ENCODE data around the gene MTA2. TPM values are rescaled to one million over a fixed set of nuclear protein-coding genes. Genes with fewer than 3 reads are reported as not detected.
"Not testable (repeated sequence)": the region's sequence is repeated elsewhere in the genome, so short reads cannot be mapped to it uniquely, and the experiment has no call there.

MTA2 gene
- total RNA-seq, 1 donor from 2014 or later, result 79.2 TPM

DNA sequence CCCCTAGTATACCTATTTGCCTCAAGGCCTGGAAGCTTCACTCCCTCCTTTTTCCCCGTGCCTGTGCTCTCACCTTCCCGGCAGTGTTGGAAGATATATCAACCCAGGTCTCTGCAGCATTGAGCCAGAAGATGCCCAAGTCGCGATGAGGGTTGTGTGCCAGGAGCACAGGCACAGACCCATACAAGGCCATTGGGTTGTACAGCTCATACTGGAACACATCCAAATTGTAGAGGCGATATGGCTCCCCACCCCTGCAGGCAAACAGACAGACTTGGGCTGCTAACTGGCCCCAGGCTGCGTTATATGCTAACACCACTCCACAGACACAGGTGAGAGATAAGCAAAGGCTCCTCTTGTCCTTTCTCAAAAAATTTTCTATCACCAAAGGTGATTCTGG, 30.8 kb upstream of the MTA2 start:
- TF ChIP-seq, protein P1, sequence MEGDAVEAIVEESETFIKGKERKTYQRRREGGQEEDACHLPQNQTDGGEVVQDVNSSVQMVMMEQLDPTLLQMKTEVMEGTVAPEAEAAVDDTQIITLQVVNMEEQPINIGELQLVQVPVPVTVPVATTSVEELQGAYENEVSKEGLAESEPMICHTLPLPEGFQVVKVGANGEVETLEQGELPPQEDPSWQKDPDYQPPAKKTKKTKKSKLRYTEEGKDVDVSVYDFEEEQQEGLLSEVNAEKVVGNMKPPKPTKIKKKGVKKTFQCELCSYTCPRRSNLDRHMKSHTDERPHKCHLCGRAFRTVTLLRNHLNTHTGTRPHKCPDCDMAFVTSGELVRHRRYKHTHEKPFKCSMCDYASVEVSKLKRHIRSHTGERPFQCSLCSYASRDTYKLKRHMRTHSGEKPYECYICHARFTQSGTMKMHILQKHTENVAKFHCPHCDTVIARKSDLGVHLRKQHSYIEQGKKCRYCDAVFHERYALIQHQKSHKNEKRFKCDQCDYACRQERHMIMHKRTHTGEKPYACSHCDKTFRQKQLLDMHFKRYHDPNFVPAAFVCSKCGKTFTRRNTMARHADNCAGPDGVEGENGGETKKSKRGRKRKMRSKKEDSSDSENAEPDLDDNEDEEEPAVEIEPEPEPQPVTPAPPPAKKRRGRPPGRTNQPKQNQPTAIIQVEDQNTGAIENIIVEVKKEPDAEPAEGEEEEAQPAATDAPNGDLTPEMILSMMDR (IDR thresholded peaks at IDR 0.05), result no peak
- DNase-seq (ENCODE audit: low spot score in 2 of 2), result no peak
- peaks cover 90 to 97% of the 10 kb centered on the region in 2 donors for H3K36me3 ChIP-seq
- H3K27ac ChIP-seq, result no peak overlapping the region
- H3K9me3 ChIP-seq, result no peaks in the 10 kb centered on the region
- no peaks in the 10 kb centered on the region for H3K4me1 ChIP-seq
- H3K4me3 ChIP-seq, result no peak overlapping the region
- H3K27me3 ChIP-seq, result no peaks in the 10 kb centered on the region
- intact Hi-C loops (cut with DNase I), result no loop called here

DNA sequence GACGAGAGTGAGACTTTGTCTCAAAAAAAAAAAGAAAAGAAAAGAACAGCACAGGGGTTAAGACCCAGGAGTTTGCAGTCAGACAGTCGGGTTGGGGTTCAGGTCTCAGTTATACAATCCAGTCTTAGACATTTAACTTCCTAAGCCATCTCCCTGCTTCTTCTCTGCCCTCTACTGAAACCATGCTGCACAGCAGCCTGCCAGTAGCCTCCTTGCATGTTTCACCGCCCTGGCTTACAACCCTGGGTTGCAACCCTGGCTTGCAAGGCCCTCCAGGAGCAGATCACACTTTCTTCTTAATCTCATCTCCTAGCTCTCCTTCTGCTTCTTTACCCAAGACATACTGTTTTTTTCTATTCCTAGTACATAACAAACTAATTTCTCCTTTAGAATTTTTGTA, 26.0 kb upstream of the MTA2 start:
- DNase-seq (ENCODE audit: low spot score in 2 of 2), result no peak
- H3K36me3 ChIP-seq, result peaks cover 69 to 79% of the 10 kb centered on the region in 2 donors
- no peak overlapping the region for H3K27ac ChIP-seq
- no peaks in the 10 kb centered on the region for H3K9me3 ChIP-seq
- intact Hi-C loops (cut with DNase I), result no loop called here
- H3K4me3 ChIP-seq, result no peak overlapping the region
- TF ChIP-seq, protein P1 (IDR thresholded peaks at IDR 0.05), result no peak
- H3K27me3 ChIP-seq, result no peaks in the 10 kb centered on the region
- no peaks in the 10 kb centered on the region for H3K4me1 ChIP-seq

DNA sequence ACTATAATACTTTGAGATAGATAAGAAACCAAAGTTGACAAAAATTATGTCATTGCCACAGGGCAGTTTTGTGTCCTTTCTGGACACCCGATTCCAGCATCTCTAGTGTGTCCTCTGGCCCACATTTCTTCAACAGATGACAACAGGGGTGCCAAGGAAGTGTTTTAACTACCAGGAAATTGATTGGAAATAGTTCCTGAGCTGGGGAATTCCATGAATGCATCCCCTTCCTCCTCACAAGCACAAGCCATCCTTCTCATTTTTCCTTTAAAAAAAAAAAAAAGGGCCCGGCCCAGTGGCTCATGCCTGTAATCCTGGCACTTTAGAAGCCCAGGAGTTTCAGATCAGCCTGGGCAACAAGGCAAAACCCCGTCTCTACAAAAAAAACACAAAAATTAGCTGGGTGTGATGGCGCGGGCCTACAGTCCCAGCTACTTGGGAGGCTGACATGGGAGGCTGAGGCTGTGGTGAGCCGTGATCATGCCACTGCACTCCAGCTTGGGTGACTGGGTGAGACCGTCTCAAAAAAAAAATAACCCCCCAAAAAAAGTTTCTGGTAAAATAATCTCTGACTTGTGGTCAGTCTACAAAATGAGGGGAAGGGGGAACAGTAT, 20.9 kb upstream of the MTA2 start:
- Histone ChIP-seq H3K27ac (peak overlapping the region; percentile 67 to 92), H3K4me3 (peak overlapping the region; percentile 69 to 93), H3K9me3 (no peaks in the 10 kb centered on the region), H3K27me3 (no peaks in the 10 kb centered on the region), H3K36me3 (peaks cover 24 to 32% of the 10 kb centered on the region in 2 donors), H3K4me1 (peaks cover 4 to 10% of the 10 kb centered on the region in 2 donors)
- intact Hi-C loops (cut with DNase I), result loop anchor here (1.0 to 2.0 kb wide), 2 partner anchors 24 to 30 kb away; partner anchors contain the start of gene GANAB
- DNase-seq (ENCODE audit: low spot score in 2 of 2), result no peak
- TF ChIP-seq, protein P1 (IDR thresholded peaks at IDR 0.05), result no peak

DNA sequence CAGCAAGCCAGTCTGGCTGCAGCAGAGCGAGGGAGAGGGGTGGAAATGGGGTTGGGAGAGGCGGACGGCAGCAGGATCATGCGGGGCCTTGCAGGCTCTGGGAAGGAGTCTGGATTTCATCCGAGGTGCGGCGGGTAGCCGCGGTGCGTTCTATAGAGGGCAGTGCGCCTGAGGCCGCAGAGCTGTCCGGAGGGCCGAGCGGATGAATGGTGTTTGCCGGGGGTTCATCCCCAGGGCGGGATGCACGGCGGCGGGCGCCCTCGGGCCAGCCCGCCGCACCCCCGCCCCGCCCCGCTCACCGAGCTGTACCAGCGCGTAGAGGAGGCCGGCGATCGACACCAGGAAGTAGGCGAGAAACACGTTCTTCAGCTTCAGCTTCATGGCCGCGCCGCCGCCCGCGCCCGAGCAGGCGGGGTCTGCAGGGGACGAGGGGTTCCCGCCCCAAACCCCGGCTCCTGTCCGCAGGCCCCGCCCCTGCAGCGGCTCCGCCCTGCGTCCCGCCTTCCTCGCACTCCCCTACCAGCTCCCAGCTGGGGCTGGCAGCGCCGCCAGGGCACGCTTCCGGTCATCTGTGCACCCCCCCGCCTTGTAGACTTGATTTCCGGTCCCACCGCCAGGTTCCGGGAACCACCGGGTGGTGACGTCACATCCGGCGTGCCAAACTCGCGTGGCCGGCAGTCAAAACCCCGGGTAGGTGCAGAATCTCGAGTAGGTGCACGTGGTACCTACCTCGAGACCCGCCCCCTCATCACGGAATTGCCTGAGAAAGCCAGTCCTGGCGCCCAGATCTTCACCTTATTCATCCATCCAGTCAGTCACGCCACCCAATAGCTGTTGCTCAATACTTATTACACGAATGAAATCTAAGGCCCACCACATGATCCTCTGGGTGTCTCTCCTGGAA, 20.2 kb upstream of the MTA2 start, which contains the start of gene B3GAT3:
B3GAT3 (minus strand) TSS at position 420 of the 904 bp plus-strand sequence; CDS start at position 381, 39 bp downstream.
- intact Hi-C loops (cut with DNase I), result loop anchor here (1.0 to 2.0 kb wide), 5 partner anchors 9 to 105 kb away; partner anchors contain the start of genes GANAB, HNRNPUL2 and ROM1

DNA sequence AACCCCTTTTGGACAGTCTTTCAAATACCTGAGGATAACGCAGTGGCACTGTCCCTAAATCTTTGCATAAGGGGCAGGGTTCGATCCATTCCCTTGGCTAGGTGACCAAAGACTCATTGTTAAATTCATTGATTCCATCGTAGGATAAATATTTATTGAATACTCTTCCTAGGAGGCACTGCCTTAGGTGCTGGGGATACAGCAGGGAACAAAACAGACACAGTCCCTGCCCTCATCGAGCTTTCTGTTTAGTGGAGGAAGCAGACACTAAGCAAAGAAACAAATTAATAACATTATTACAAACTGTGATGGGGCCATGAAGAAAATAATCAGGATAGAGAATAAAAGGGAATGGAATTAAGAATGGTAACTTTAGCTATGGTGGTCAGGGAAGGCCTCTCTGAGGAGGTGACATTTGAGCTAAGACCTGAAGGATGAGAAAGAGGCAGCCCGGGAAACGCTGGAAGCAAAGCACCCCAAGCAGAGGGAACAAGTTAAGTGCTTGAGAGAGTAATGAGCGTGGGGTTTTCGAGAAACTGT, 19.4 kb upstream of the MTA2 start:
- peaks cover 4 to 10% of the 10 kb centered on the region in 2 donors for H3K4me1 ChIP-seq
- intact Hi-C loops (cut with DNase I), result loop anchor here (1.0 to 2.0 kb wide), 3 partner anchors 8 to 106 kb away; partner anchors contain the start of genes HNRNPUL2 and ROM1

More for the DNA sequence above, 20.2 kb upstream of the MTA2 start, which contains the start of gene B3GAT3:
- H3K36me3 ChIP-seq, result peaks cover 19 to 31% of the 10 kb centered on the region in 2 donors
- H3K27ac ChIP-seq, result peak within 1 kb of the TSS; percentile 67 to 92
- TF ChIP-seq, protein P1 (IDR thresholded peaks at IDR 0.05), result peak in 1 of 3 experiments; percentile 1
- H3K4me3 ChIP-seq, result peak within 1 kb of the TSS; percentile 69 to 93
- H3K4me1 ChIP-seq, result peaks cover 4 to 10% of the 10 kb centered on the region in 2 donors
- H3K9me3 ChIP-seq, result no peaks in the 10 kb centered on the region
- no peaks in the 10 kb centered on the region for H3K27me3 ChIP-seq
- DNase-seq (ENCODE audit: low spot score in 2 of 2), result peak; percentile 92 to 99

DNA sequence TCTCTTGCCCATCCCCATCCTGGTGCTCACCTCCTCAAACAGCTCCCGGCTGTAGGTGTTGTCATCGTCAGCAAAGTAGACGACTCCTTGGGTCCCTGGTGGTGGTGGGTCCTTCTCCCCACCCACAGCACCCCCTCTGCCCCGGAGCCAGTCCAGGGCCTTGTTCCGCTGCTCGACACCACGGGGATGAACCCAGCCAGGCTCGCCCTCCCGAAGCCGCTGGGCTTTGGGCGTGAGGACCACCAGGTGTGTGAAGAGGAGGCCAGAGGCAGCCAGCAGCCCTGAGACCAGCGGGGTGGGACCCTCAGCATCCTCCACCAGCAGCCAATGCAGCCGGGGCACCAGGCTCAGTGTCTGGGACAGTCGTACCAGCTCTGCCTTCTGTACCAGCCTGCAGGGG, 15.3 kb upstream of the MTA2 start:
- H3K9me3 ChIP-seq; DNase-seq (ENCODE audit: low spot score in 2 of 2); H3K27me3 ChIP-seq; H3K4me3 ChIP-seq; H3K27ac ChIP-seq; intact Hi-C loops (cut with DNase I): not testable (repeated sequence)
- H3K4me1 ChIP-seq, result peaks cover 4 to 15% of the 10 kb centered on the region in 2 donors
- H3K36me3 ChIP-seq, result peaks cover 14 to 25% of the 10 kb centered on the region in 2 donors

More for the DNA sequence above, 19.4 kb upstream of the MTA2 start:
- TF ChIP-seq, protein P1 (IDR thresholded peaks at IDR 0.05), result no peak
- no peaks in the 10 kb centered on the region for H3K27me3 ChIP-seq
- no peak for DNase-seq (ENCODE audit: low spot score in 2 of 2)
- H3K4me3 ChIP-seq, result peak overlapping the region; percentile 69 to 93
- H3K27ac ChIP-seq, result peak overlapping the region; percentile 67 to 92
- no peaks in the 10 kb centered on the region for H3K9me3 ChIP-seq
- peaks cover 19 to 31% of the 10 kb centered on the region in 2 donors for H3K36me3 ChIP-seq
